ENCODE results near the gene TMBIM4.

The TMBIM4 gene

GRCh38 chr12:66115071-66115600 lies 54.7 kb downstream of the TMBIM4 start:
- no peak overlapping the region for H3K4me2 ChIP-seq
- no peaks in the 10 kb centered on the region for H3K36me3 ChIP-seq (ENCODE audit: insufficient read depth)
- no peak overlapping the region for H3K27ac ChIP-seq
- H3K9ac ChIP-seq = no peak overlapping the region
- no peak overlapping the region for H3K4me3 ChIP-seq (IDR thresholded peaks at IDR 0.05; ENCODE audit: insufficient read depth, low read depth, low read length)
- H4K20me1 ChIP-seq (ENCODE audit: insufficient read depth) = no peaks in the 10 kb centered on the region
- H3K27me3 ChIP-seq (ENCODE audit: insufficient read depth, low read depth) = no peaks in the 10 kb centered on the region
- TF ChIP-seq, protein P1, sequence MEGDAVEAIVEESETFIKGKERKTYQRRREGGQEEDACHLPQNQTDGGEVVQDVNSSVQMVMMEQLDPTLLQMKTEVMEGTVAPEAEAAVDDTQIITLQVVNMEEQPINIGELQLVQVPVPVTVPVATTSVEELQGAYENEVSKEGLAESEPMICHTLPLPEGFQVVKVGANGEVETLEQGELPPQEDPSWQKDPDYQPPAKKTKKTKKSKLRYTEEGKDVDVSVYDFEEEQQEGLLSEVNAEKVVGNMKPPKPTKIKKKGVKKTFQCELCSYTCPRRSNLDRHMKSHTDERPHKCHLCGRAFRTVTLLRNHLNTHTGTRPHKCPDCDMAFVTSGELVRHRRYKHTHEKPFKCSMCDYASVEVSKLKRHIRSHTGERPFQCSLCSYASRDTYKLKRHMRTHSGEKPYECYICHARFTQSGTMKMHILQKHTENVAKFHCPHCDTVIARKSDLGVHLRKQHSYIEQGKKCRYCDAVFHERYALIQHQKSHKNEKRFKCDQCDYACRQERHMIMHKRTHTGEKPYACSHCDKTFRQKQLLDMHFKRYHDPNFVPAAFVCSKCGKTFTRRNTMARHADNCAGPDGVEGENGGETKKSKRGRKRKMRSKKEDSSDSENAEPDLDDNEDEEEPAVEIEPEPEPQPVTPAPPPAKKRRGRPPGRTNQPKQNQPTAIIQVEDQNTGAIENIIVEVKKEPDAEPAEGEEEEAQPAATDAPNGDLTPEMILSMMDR (conservative IDR thresholded peaks at IDR 0.05; ENCODE audit: low read depth, low read length) = no peak
- no peaks in the 10 kb centered on the region for H3K79me2 ChIP-seq (ENCODE audit: insufficient read depth, low read depth)
- no peak overlapping the region for H2AFZ ChIP-seq (ENCODE audit: low read depth)
- peaks cover 7% of the 10 kb centered on the region for H3K4me1 ChIP-seq (ENCODE audit: low read depth, poor library complexity, severe bottlenecking)

DNA sequence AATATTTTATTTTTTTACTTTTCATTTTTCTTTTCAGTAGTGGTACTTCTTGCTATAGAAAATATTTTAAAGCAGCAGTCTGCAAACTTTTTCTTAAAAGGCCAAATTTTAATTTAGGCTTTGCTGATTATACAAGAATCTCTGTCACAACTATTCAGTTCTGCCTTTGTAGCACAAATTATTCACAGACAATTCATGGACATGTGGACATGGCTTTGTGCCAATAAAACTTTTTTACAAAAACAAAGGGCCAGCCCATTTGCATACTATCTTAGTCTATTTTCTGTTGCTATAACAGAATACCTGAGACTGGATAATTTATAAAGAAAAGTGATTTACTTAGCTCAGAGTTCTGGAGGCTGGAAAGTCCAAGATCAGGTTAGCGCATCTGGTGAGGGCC lies 56.3 kb downstream of the TMBIM4 start:
- H3K9ac ChIP-seq = no peak overlapping the region
- no peak overlapping the region for H3K4me3 ChIP-seq (IDR thresholded peaks at IDR 0.05; ENCODE audit: insufficient read depth, low read depth, low read length)
- H2AFZ ChIP-seq (ENCODE audit: low read depth) = no peak overlapping the region
- H4K20me1 ChIP-seq (ENCODE audit: insufficient read depth) = no peaks in the 10 kb centered on the region
- H3K4me2 ChIP-seq = no peak overlapping the region
- H3K79me2 ChIP-seq (ENCODE audit: insufficient read depth, low read depth) = no peaks in the 10 kb centered on the region
- no peak overlapping the region for H3K27ac ChIP-seq
- H3K36me3 ChIP-seq (ENCODE audit: insufficient read depth) = no peaks in the 10 kb centered on the region
- H3K4me1 ChIP-seq (ENCODE audit: low read depth, poor library complexity, severe bottlenecking) = no peaks in the 10 kb centered on the region
- no peaks in the 10 kb centered on the region for H3K27me3 ChIP-seq (ENCODE audit: insufficient read depth, low read depth)
- TF ChIP-seq, protein P1 (conservative IDR thresholded peaks at IDR 0.05; ENCODE audit: low read depth, low read length) = no peak

GRCh38 chr12:66111605-66112004 lies 58.2 kb downstream of the TMBIM4 start:
- no peaks in the 10 kb centered on the region for H3K27me3 ChIP-seq (ENCODE audit: insufficient read depth, low read depth)
- H4K20me1 ChIP-seq (ENCODE audit: insufficient read depth) = no peaks in the 10 kb centered on the region
- no peak overlapping the region for H3K27ac ChIP-seq
- no peaks in the 10 kb centered on the region for H3K79me2 ChIP-seq (ENCODE audit: insufficient read depth, low read depth)
- H3K4me1 ChIP-seq (ENCODE audit: low read depth, poor library complexity, severe bottlenecking) = peaks cover 5% of the 10 kb centered on the region
- TF ChIP-seq, protein P1 (conservative IDR thresholded peaks at IDR 0.05; ENCODE audit: low read depth, low read length) = no peak
- no peak overlapping the region for H2AFZ ChIP-seq (ENCODE audit: low read depth)
- H3K36me3 ChIP-seq (ENCODE audit: insufficient read depth) = no peaks in the 10 kb centered on the region
- no peak overlapping the region for H3K4me3 ChIP-seq (IDR thresholded peaks at IDR 0.05; ENCODE audit: insufficient read depth, low read depth, low read length)
- no peak overlapping the region for H3K9ac ChIP-seq
- no peak overlapping the region for H3K4me2 ChIP-seq

GRCh38 chr12:66109056-66109455 lies 60.7 kb downstream of the TMBIM4 start:
- no peaks in the 10 kb centered on the region for H3K79me2 ChIP-seq (ENCODE audit: insufficient read depth, low read depth)
- H3K4me2 ChIP-seq = no peak overlapping the region
- H3K27me3 ChIP-seq (ENCODE audit: insufficient read depth, low read depth) = no peaks in the 10 kb centered on the region
- H3K9ac ChIP-seq = no peak overlapping the region
- peaks cover 5% of the 10 kb centered on the region for H3K4me1 ChIP-seq (ENCODE audit: low read depth, poor library complexity, severe bottlenecking)
- no peak overlapping the region for H3K27ac ChIP-seq
- no peaks in the 10 kb centered on the region for H4K20me1 ChIP-seq (ENCODE audit: insufficient read depth)
- TF ChIP-seq, protein P1 (conservative IDR thresholded peaks at IDR 0.05; ENCODE audit: low read depth, low read length) = no peak
- H3K36me3 ChIP-seq (ENCODE audit: insufficient read depth) = no peaks in the 10 kb centered on the region
- H2AFZ ChIP-seq (ENCODE audit: low read depth) = no peak overlapping the region
- no peak overlapping the region for H3K4me3 ChIP-seq (IDR thresholded peaks at IDR 0.05; ENCODE audit: insufficient read depth, low read depth, low read length)
